Measurements from ENCODE around the gene PRR19.

PRR19 gene

DNA sequence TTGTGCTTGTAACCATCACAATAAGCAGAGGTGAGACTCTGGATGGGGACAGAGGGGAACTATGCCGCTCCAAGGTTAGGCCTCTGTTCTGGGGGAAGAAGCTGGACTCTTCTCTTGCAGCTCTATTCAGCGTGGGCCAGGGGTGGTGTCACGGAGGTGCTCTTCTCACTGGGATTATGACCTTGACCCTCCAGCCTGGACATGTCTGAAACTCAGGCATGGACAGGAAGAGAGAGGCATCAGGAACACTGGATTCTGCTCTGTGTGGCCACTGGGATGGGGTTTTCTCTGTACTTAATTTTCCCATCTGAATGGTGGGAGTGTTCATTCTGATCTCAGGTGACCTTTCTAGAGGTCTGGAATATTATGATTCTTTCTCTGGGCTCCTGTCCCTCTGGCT lies 31.1 kb downstream of the PRR19 start:
- no peak overlapping the region for H3K9ac ChIP-seq (ENCODE audit: low read length)
- H3K4me3 ChIP-seq (ENCODE audit: insufficient read depth, low read length, poor library complexity, severe bottlenecking): no peak overlapping the region
- no peaks in the 10 kb centered on the region for H3K9me3 ChIP-seq (ENCODE audit: insufficient read depth, low read length)
- no peaks in the 10 kb centered on the region for H3K36me3 ChIP-seq (ENCODE audit: low read length)
- no peak for TF ChIP-seq EZH2phosphoT487 (conservative IDR thresholded peaks at IDR 0.05; ENCODE audit: low read length)
- TF ChIP-seq, protein P1, sequence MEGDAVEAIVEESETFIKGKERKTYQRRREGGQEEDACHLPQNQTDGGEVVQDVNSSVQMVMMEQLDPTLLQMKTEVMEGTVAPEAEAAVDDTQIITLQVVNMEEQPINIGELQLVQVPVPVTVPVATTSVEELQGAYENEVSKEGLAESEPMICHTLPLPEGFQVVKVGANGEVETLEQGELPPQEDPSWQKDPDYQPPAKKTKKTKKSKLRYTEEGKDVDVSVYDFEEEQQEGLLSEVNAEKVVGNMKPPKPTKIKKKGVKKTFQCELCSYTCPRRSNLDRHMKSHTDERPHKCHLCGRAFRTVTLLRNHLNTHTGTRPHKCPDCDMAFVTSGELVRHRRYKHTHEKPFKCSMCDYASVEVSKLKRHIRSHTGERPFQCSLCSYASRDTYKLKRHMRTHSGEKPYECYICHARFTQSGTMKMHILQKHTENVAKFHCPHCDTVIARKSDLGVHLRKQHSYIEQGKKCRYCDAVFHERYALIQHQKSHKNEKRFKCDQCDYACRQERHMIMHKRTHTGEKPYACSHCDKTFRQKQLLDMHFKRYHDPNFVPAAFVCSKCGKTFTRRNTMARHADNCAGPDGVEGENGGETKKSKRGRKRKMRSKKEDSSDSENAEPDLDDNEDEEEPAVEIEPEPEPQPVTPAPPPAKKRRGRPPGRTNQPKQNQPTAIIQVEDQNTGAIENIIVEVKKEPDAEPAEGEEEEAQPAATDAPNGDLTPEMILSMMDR (IDR thresholded peaks at IDR 0.05; ENCODE audit: insufficient read depth, low read length, poor library complexity, severe bottlenecking): no peak
- no peak overlapping the region for H3K4me2 ChIP-seq (ENCODE audit: low read depth, low read length, poor library complexity, severe bottlenecking)
- no peaks in the 10 kb centered on the region for H3K79me2 ChIP-seq (ENCODE audit: insufficient read depth, low read length)
- no peak overlapping the region for H2AFZ ChIP-seq (ENCODE audit: low read depth, low read length, severe bottlenecking)
- no peaks in the 10 kb centered on the region for H3K27me3 ChIP-seq (ENCODE audit: low read length)
- H3K27ac ChIP-seq (ENCODE audit: low read depth, low read length): no peak overlapping the region
- H3F3A ChIP-seq (ENCODE audit: insufficient read depth): no peaks in the 10 kb centered on the region
- no peaks in the 10 kb centered on the region for H4K20me1 ChIP-seq (ENCODE audit: low read depth, low read length)
- no peaks in the 10 kb centered on the region for H3K9me2 ChIP-seq (replicated peaks; ENCODE audit: insufficient read depth, low read length)

GRCh38 chr19:42333975-42334696 lies 32.2 kb downstream of the PRR19 start:
- no peaks in the 10 kb centered on the region for H4K20me1 ChIP-seq (ENCODE audit: low read depth, low read length)
- H3K36me3 ChIP-seq (ENCODE audit: low read length): no peaks in the 10 kb centered on the region
- no peaks in the 10 kb centered on the region for H3F3A ChIP-seq (ENCODE audit: insufficient read depth)

GRCh38 chr19:42334697-42335373 lies 32.9 kb downstream of the PRR19 start:
- Histone ChIP-seq H3F3A (ENCODE audit: insufficient read depth) (no peaks in the 10 kb centered on the region), H3K79me2 (ENCODE audit: insufficient read depth, low read length) (no peaks in the 10 kb centered on the region), H3K4me2 (ENCODE audit: low read depth, low read length, poor library complexity, severe bottlenecking) (no peak overlapping the region), H3K36me3 (ENCODE audit: low read length) (no peaks in the 10 kb centered on the region), H2AFZ (ENCODE audit: low read depth, low read length, severe bottlenecking) (no peak overlapping the region), H3K27ac (ENCODE audit: low read depth, low read length) (no peak overlapping the region), H3K9me2 (replicated peaks; ENCODE audit: insufficient read depth, low read length) (no peaks in the 10 kb centered on the region), H3K9ac (ENCODE audit: low read length) (no peak overlapping the region), H3K9me3 (ENCODE audit: insufficient read depth, low read length) (no peaks in the 10 kb centered on the region), H3K4me3 (ENCODE audit: insufficient read depth, low read length, poor library complexity, severe bottlenecking) (no peak overlapping the region), H4K20me1 (ENCODE audit: low read depth, low read length) (no peaks in the 10 kb centered on the region), H3K27me3 (ENCODE audit: low read length) (no peaks in the 10 kb centered on the region)
- TF ChIP-seq, protein P1 (IDR thresholded peaks at IDR 0.05; ENCODE audit: insufficient read depth, low read length, poor library complexity, severe bottlenecking): no peak
- no peak for TF ChIP-seq EZH2phosphoT487 (conservative IDR thresholded peaks at IDR 0.05; ENCODE audit: low read length)

More at GRCh38 chr19:42333975-42334696, 32.2 kb downstream of the PRR19 start:
- Histone ChIP-seq H3K27me3 (ENCODE audit: low read length) (no peaks in the 10 kb centered on the region), H3K27ac (ENCODE audit: low read depth, low read length) (no peak overlapping the region), H3K9me3 (ENCODE audit: insufficient read depth, low read length) (no peaks in the 10 kb centered on the region), H3K9me2 (replicated peaks; ENCODE audit: insufficient read depth, low read length) (no peaks in the 10 kb centered on the region), H2AFZ (ENCODE audit: low read depth, low read length, severe bottlenecking) (no peak overlapping the region), H3K4me3 (ENCODE audit: insufficient read depth, low read length, poor library complexity, severe bottlenecking) (no peak overlapping the region), H3K9ac (ENCODE audit: low read length) (no peak overlapping the region), H3K4me2 (ENCODE audit: low read depth, low read length, poor library complexity, severe bottlenecking) (no peak overlapping the region), H3K79me2 (ENCODE audit: insufficient read depth, low read length) (no peaks in the 10 kb centered on the region)
- TF ChIP-seq EZH2phosphoT487 (conservative IDR thresholded peaks at IDR 0.05; ENCODE audit: low read length): no peak
- TF ChIP-seq, protein P1 (IDR thresholded peaks at IDR 0.05; ENCODE audit: insufficient read depth, low read length, poor library complexity, severe bottlenecking): no peak

All from SU-DHL-6 (cell line).